ENCODE data around the gene KRT15. TPM values are rescaled to one million over a fixed set of nuclear protein-coding genes. Genes with fewer than 3 reads are reported as not detected.

Gene KRT15
- total and polyA plus RNA-seq, 2 of the 8 experiments (the other 6 are each of a cell fraction or from before 2014, with no cell fraction given) = 0.11 to 0.13 TPM

- Histone ChIP-seq H3K4me3 (ENCODE audit: extremely low read depth in 1 of 4, insufficient read depth in 2 of 4, low read depth in 3 of 4, low read length in 4 of 4) (no peak overlapping the region), H3K23me2 (ENCODE audit: low read depth, low read length) (no peaks in the 10 kb centered on the region), H3K27me3 (replicated peaks in 1 of 4; ENCODE audit: control insufficient read depth in 3 of 4, extremely low read depth in 1 of 4, insufficient read depth in 3 of 4, low read length in 3 of 4) (no peaks in the 10 kb centered on the region; a peak in 1 of 7 replicates), H2BK5ac (ENCODE audit: low read depth, low read length) (no peak overlapping the region), H4K8ac (ENCODE audit: extremely low read depth, insufficient read depth, low read length) (no peak overlapping the region), H3K9me3 (ENCODE audit: insufficient read depth in 2 of 2, low read depth in 1 of 2, low read length in 1 of 2) (no peaks in the 10 kb centered on the region; a peak in 1 of 4 replicates), H3K9ac (replicated peaks in 1 of 4; ENCODE audit: extremely low read depth in 1 of 4, low read depth in 3 of 4, low read length in 3 of 4) (no peak overlapping the region), H3K36me3 (ENCODE audit: control insufficient read depth in 2 of 4, insufficient read depth in 4 of 4, low read length in 3 of 4) (no peaks in the 10 kb centered on the region), H3K23ac (ENCODE audit: insufficient read length) (no peak overlapping the region), H2BK15ac (ENCODE audit: low read length) (peak overlapping the region; percentile 81; the same call in 1 of the 2 replicates), H3K79me2 (ENCODE audit: control insufficient read depth in 1 of 2, insufficient read depth in 2 of 2, low read length in 2 of 2) (no peaks in the 10 kb centered on the region), H2AK5ac (ENCODE audit: low read depth, low read length) (no peak overlapping the region; the same call in 1 of the 2 replicates), H3K4me2 (ENCODE audit: insufficient read depth in 1 of 2, low read depth in 2 of 2, low read length in 2 of 2) (no peak overlapping the region), H3K18ac (ENCODE audit: extremely low read depth, low read length) (no peak overlapping the region), H3K4me1 (replicated peaks in 1 of 4; ENCODE audit: control insufficient read depth in 3 of 4, insufficient read depth in 4 of 4, low read length in 3 of 4) (peaks cover 8 to 24% (median 14%) of the 10 kb centered on the region in 4 experiments), H4K91ac (replicated peaks; ENCODE audit: insufficient read length, low read length) (no peak overlapping the region), H3K14ac (ENCODE audit: insufficient read length) (no peak overlapping the region), H2AFZ (ENCODE audit: low read length) (no peak overlapping the region), H4K20me1 (replicated peaks in 1 of 2; ENCODE audit: control insufficient read depth in 1 of 2, insufficient read depth in 2 of 2, low read length in 2 of 2) (no peaks in the 10 kb centered on the region), H2BK12ac (ENCODE audit: low read depth, low read length) (no peak overlapping the region), H3K4ac (replicated peaks; ENCODE audit: insufficient read length, low read depth, low read length) (no peak overlapping the region), H2BK120ac (replicated peaks; ENCODE audit: low read depth, low read length) (no peak overlapping the region), H2BK20ac (ENCODE audit: low read length) (peak overlapping the region; percentile 48; the same call in 1 of the 2 replicates), H3K27ac (ENCODE audit: low read depth, low read length) (no peak overlapping the region), H4K5ac (ENCODE audit: insufficient read length, low read depth, low read length) (no peak overlapping the region), H3K79me1 (ENCODE audit: low read depth, low read length) (no peaks in the 10 kb centered on the region), H3K56ac (replicated peaks; ENCODE audit: insufficient read length, low read depth, low read length) (no peak overlapping the region)
- CTCF ChIA-PET (ENCODE audit: partially characterized antibody) = interaction anchor here (1.3 to 21.2 kb wide), 6 partner anchors 16 to 119 kb away, joined by 3 to 492 read pairs (median 179); partner anchors contain the start of genes KRT13, KRT19, KRT35 and KRT36
- WGBS, 2 experiments (ENCODE audit: extremely low coverage in 1 of 2, insufficient coverage in 1 of 2, insufficient read length in 1 of 2, insufficient replicate concordance in 2 of 2, low coverage in 1 of 2, low lambda C conversion rate in 2 of 2, missing lambda C conversion rate in 1 of 2) = 84% methylated on average over 13 of the region's 13 CpGs; no CpG with 5 or more reads in 1 of the 2 experiments
- no peak for TF ChIP-seq SP2 (IDR thresholded peaks at IDR 0.05; ENCODE audit: low read length)
- TF ChIP-seq NANOG (IDR thresholded peaks at IDR 0.05; ENCODE audit: insufficient read depth, low read depth, low read length, poor library complexity, severe bottlenecking) = no peak
- no peak for TF ChIP-seq TCF12 (IDR thresholded peaks at IDR 0.05; ENCODE audit: low read depth, low read length)
- TF ChIP-seq RFX5 (IDR thresholded peaks at IDR 0.05; ENCODE audit: borderline replicate concordance, low read depth, low read length) = no peak
- TF ChIP-seq CHD1 (IDR thresholded peaks at IDR 0.05; ENCODE audit: low read depth, low read length) = no peak
- DNase-seq (ENCODE audit: low read depth in 1 of 2, low spot score in 2 of 2) (no peak), FAIRE-seq (no peak)
- POLR2A ChIA-PET (ENCODE audit: partially characterized antibody) = interaction anchor here (0.6 to 16.2 kb wide), 2 partner anchors 20 to 82 kb away, joined by 3 to 293 read pairs; partner anchors contain the start of gene KRT19
Measured at GRCh38 chr17:41545829-41546410, 27.2 kb upstream of the KRT15 start.
